Mesothelial cell of epicardium (in vitro differentiated cells): ENCODE data around the gene TMEM132D. TPM values are rescaled to one million over a fixed set of nuclear protein-coding genes. Genes with fewer than 3 reads are reported as not detected.

Source experiments
- DNase-seq, 2 experiments: peaks; one replicate each; pipeline ENCODE4 v3.0.0; 2021; ENCODE audit warnings: low spot score in 2 of 2; ENCODE audit not compliant: unreplicated experiment in 2 of 2
- H3K27ac Mint-ChIP-seq: 2 replicates; pipeline ENCODE4 v1.8.0; 2021; ENCODE audit warnings: mixed read lengths
- H3K27me3 Mint-ChIP-seq: 2 replicates; pipeline ENCODE4 v1.8.0; 2021; ENCODE audit warnings: low read depth, mixed read lengths
- H3K36me3 Mint-ChIP-seq: 2 replicates; pipeline ENCODE4 v1.8.0; 2021; ENCODE audit warnings: mixed read lengths
- H3K4me1 Mint-ChIP-seq: 2 replicates; pipeline ENCODE4 v1.8.0; 2021; ENCODE audit warnings: mixed read lengths
- H3K4me3 Mint-ChIP-seq: 2 replicates; pipeline ENCODE4 v1.8.0; 2021; ENCODE audit warnings: mild to moderate bottlenecking, moderate library complexity, mixed read lengths
- H3K9me3 Mint-ChIP-seq: 2 replicates; pipeline ENCODE4 v1.8.0; 2021; ENCODE audit warnings: mixed read lengths
- CTCF ChIP-seq: fragments of 200-600 bp; sonication (generic); IDR thresholded peaks from one replicate; pipeline ENCODE4 v1.5.0; 2021; ENCODE audit warnings: antibody characterized with exemption; ENCODE audit not compliant: unreplicated experiment
- total RNA-seq: library from RNA; stranded (reverse); gene quantifications from 3 replicates; pipeline ENCODE4 v1.2.1, GENCODE V29; 2021

The TMEM132D gene
- total RNA-seq, 1 donor from 2014 or later, result 0.07 TPM

DNA sequence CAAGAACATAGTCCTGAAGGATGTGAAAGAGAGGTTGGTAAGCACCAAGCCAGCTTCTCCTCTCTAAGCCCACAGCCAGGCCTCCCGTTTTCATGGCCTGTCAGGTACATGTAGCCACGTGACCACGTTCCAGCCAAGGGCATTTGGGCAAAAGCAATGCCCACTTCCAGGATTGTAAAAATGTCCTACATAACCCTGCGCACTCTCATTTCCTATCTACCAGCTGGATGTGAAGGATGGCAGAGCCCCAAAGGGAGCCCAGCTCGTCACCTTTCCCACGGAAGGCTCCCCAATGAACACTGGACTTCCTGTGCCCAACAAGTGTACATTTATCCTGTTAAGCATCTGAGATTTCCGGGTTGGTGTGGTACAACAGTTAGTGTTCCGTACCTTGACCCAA lies 231.7 kb downstream of the TMEM132D start:
- no peaks in the 10 kb centered on the region for H3K36me3 Mint-ChIP-seq
- DNase-seq, result no peak
- no peaks in the 10 kb centered on the region for H3K27me3 Mint-ChIP-seq
- H3K4me1 Mint-ChIP-seq, result no peaks in the 10 kb centered on the region
- no peak overlapping the region for H3K27ac Mint-ChIP-seq
- H3K4me3 Mint-ChIP-seq, result no peak overlapping the region
- TF ChIP-seq CTCF, result no peak
- peaks cover 22% of the 10 kb centered on the region for H3K9me3 Mint-ChIP-seq

GRCh38 chr12:129670256-129670920 lies 233.4 kb downstream of the TMEM132D start:
- DNase-seq, result no peak
- Mint-ChIP-seq H3K27ac (no peak overlapping the region), H3K9me3 (peaks cover 23% of the 10 kb centered on the region), H3K36me3 (no peaks in the 10 kb centered on the region), H3K4me1 (no peaks in the 10 kb centered on the region), H3K27me3 (no peaks in the 10 kb centered on the region), H3K4me3 (no peak overlapping the region)
- TF ChIP-seq CTCF, result no peak

GRCh38 chr12:129665414-129665813 lies 238.4 kb downstream of the TMEM132D start:
- Mint-ChIP-seq H3K4me1 (no peaks in the 10 kb centered on the region), H3K9me3 (peaks cover 25% of the 10 kb centered on the region), H3K4me3 (no peak overlapping the region), H3K36me3 (no peaks in the 10 kb centered on the region), H3K27ac (no peak overlapping the region), H3K27me3 (no peaks in the 10 kb centered on the region)
- no peak for DNase-seq
- no peak for TF ChIP-seq CTCF

DNA sequence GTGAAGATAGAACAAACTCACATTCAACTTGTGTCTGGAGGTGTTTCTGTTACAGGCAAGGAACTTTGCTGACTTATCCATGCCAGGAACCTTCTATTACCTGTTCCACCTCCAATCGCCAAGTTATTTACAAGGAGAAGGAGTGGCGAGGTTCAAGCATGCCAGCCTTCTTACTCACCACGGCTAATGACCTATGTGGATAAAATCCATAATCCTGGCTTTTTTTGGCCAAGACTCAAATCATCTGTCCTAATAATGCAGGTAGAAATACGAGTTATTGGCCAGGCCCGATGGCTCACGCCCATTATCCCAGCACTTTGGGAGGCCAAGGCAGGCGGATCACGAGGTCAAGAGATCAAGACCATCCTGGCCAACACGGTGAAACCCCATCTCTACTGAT lies 241.6 kb downstream of the TMEM132D start:
- H3K27me3 Mint-ChIP-seq, result no peaks in the 10 kb centered on the region
- TF ChIP-seq CTCF, result no peak
- no peak overlapping the region for H3K27ac Mint-ChIP-seq

GRCh38 chr12:129660946-129661345 lies 242.9 kb downstream of the TMEM132D start:
- peaks cover 4% of the 10 kb centered on the region for H3K9me3 Mint-ChIP-seq
- no peaks in the 10 kb centered on the region for H3K27me3 Mint-ChIP-seq
- peaks cover 4% of the 10 kb centered on the region for H3K4me1 Mint-ChIP-seq
- DNase-seq, result no peak
- no peaks in the 10 kb centered on the region for H3K36me3 Mint-ChIP-seq
- H3K27ac Mint-ChIP-seq, result no peak overlapping the region
- no peak overlapping the region for H3K4me3 Mint-ChIP-seq
- no peak for TF ChIP-seq CTCF

More for the DNA sequence above, 241.6 kb downstream of the TMEM132D start:
- Mint-ChIP-seq H3K9me3 (peaks cover 15% of the 10 kb centered on the region), H3K4me1 (peaks cover 3% of the 10 kb centered on the region), H3K36me3 (no peaks in the 10 kb centered on the region), H3K4me3 (no peak overlapping the region)
- no peak for DNase-seq
